Lower leg skin (tissue), 3 donors: Measurements from ENCODE around the gene TMEM132D.

Source experiments
- CTCF ChIP-seq, 3 donors: fragments of 450-650 bp; IDR thresholded peaks; one replicate each; pipeline ENCODE4 v1.5.1; 2016; ENCODE audit warnings: antibody characterized with exemption in 3 of 3, mild to moderate bottlenecking in 3 of 3, moderate library complexity in 2 of 3
- POLR2A ChIP-seq, 2 donors: fragments of 450-650 bp; IDR thresholded peaks; one replicate each; pipeline ENCODE4 v1.6.1; 2016 to 2017; ENCODE audit warnings: antibody characterized with exemption in 2 of 2, mild to moderate bottlenecking in 1 of 2, moderate library complexity in 1 of 2

DNA sequence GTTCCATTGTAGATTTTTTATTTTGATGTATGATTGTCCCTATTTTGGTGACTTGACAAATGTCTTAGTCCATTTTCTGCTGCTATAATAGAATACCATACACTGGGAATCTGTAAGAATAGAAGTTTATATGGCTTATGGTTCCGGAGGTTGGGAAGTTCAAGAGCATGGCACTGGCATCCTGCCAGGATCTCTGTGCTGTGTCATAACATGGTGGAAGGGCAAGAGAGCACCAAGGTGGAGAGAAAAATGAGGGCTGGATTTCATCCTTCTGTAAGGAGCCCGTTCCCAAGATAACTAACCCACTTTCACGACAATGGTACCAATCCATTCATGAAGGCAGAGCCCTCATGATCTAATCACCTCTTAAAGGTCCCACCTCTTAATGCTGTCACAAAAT, 176.7 kb downstream of the TMEM132D start:
- TF ChIP-seq CTCF (IDR thresholded peaks at IDR 0.05) (no peak), POLR2A (IDR thresholded peaks at IDR 0.05) (no peak)
